Measurements from ENCODE around the gene HLA-DMA.

The HLA-DMA gene

GRCh38 chr6:32952817-32953739 is at the start of gene HLA-DMA:
Gene HLA-DMA, minus strand, starts transcription at chr6:32953097. Its CDS starts 61 bp downstream, at chr6:32953036.
- TF ChIP-seq CEBPB (IDR thresholded peaks at IDR 0.05) (no peak), FOXM1 (IDR thresholded peaks at IDR 0.05; ENCODE audit: borderline replicate concordance, low read depth) (no peak), TEAD4 (IDR thresholded peaks at IDR 0.05) (peak; percentile 53; the same call in 1 of the 2 replicates), CREB1 (IDR thresholded peaks at IDR 0.05; ENCODE audit: low read depth) (peak; percentile 91), RAD21 (IDR thresholded peaks at IDR 0.05; ENCODE audit: low read depth) (peak; percentile 43; the same call in 1 of the 2 replicates)

DNA sequence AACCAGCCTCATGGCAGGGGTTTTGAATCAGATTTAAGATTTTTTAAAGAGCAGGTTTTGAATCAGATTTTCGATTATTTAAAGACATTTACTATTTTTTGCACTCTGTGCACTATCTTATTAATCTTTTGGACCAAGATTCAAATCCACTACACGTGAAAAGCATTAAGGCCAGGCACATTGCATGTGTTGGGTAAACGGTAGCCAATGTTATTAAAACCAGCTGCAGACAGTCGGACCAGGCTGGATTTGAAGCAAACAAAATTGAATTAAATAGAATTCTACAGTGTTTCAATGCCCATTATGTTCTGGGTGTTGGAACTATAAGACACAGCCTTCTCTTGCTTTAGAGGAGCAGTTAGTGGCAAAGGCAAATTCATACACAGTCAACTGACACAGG is 48.8 kb upstream of the HLA-DMA start:
- TF ChIP-seq MAX (IDR thresholded peaks at IDR 0.05), result no peak
- TF ChIP-seq YY1 (IDR thresholded peaks at IDR 0.05; ENCODE audit: low read depth), result no peak
- TF ChIP-seq, protein P1, sequence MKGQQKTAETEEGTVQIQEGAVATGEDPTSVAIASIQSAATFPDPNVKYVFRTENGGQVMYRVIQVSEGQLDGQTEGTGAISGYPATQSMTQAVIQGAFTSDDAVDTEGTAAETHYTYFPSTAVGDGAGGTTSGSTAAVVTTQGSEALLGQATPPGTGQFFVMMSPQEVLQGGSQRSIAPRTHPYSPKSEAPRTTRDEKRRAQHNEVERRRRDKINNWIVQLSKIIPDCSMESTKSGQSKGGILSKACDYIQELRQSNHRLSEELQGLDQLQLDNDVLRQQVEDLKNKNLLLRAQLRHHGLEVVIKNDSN (IDR thresholded peaks at IDR 0.05), result no peak
- no peak for TF ChIP-seq EGR1 (IDR thresholded peaks at IDR 0.05)
- no peak for TF ChIP-seq NFIC (IDR thresholded peaks at IDR 0.05)
- no peak for TF ChIP-seq TEAD4 (IDR thresholded peaks at IDR 0.05)
- no peak for TF ChIP-seq TAF1 (IDR thresholded peaks at IDR 0.05; ENCODE audit: low read depth)
- TF ChIP-seq ZBTB7A (IDR thresholded peaks at IDR 0.05; ENCODE audit: low read depth), result no peak
- TF ChIP-seq, protein P2, sequence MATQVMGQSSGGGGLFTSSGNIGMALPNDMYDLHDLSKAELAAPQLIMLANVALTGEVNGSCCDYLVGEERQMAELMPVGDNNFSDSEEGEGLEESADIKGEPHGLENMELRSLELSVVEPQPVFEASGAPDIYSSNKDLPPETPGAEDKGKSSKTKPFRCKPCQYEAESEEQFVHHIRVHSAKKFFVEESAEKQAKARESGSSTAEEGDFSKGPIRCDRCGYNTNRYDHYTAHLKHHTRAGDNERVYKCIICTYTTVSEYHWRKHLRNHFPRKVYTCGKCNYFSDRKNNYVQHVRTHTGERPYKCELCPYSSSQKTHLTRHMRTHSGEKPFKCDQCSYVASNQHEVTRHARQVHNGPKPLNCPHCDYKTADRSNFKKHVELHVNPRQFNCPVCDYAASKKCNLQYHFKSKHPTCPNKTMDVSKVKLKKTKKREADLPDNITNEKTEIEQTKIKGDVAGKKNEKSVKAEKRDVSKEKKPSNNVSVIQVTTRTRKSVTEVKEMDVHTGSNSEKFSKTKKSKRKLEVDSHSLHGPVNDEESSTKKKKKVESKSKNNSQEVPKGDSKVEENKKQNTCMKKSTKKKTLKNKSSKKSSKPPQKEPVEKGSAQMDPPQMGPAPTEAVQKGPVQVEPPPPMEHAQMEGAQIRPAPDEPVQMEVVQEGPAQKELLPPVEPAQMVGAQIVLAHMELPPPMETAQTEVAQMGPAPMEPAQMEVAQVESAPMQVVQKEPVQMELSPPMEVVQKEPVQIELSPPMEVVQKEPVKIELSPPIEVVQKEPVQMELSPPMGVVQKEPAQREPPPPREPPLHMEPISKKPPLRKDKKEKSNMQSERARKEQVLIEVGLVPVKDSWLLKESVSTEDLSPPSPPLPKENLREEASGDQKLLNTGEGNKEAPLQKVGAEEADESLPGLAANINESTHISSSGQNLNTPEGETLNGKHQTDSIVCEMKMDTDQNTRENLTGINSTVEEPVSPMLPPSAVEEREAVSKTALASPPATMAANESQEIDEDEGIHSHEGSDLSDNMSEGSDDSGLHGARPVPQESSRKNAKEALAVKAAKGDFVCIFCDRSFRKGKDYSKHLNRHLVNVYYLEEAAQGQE (IDR thresholded peaks at IDR 0.05; ENCODE audit: low read depth), result no peak
- no peak for TF ChIP-seq RAD21 (IDR thresholded peaks at IDR 0.05; ENCODE audit: low read depth)
- no peak for TF ChIP-seq CEBPB (IDR thresholded peaks at IDR 0.05)
- TF ChIP-seq FOXM1 (IDR thresholded peaks at IDR 0.05; ENCODE audit: borderline replicate concordance, low read depth), result no peak
- no peak for TF ChIP-seq TCF12 (IDR thresholded peaks at IDR 0.05; ENCODE audit: low read depth)
- no peak for TF ChIP-seq EP300 (IDR thresholded peaks at IDR 0.05; ENCODE audit: borderline replicate concordance)
- TF ChIP-seq CREB1 (IDR thresholded peaks at IDR 0.05; ENCODE audit: low read depth), result no peak

DNA sequence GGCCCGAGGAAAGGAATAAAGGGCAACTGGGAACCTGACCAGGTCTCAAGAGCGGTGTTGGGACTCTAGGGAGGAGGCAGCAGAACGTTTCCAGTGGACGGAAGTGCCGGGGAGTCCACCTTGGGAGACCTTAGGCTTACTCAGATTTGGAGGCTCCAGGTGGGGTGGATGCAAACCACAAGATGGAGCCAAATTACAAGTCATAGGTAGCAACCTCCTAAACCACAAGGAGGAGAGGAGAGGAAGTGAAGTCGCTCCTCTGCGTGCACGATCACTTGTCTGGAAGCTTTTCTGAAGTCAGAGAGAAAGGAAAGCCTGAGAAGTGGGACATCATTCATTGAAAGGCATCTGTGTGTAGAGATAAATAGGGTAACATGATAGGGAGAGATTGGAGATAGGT is 47.2 kb upstream of the HLA-DMA start:
- TF ChIP-seq RAD21 (IDR thresholded peaks at IDR 0.05; ENCODE audit: low read depth), result peak; percentile 50
- TF ChIP-seq, protein P1 (IDR thresholded peaks at IDR 0.05), result no peak

DNA sequence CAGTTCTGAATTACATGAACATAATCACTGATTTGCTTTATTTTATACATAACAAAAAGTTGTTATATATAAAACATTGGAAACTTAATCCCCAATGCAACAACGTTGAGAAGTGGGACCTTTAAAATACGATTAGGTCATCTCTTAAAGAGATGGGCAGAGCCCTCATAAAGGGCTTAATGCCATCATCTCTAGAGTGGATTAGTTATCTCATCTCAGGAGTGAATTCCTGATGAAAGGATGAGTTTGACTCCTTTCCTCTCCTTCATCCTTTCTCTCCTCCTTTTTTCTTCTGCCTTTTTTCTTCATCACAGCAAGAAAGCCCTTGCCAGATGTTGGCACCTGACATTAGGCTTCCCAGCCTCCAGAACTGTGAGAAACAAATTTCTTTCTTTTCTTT is 42.6 kb upstream of the HLA-DMA start:
- no peak for TF ChIP-seq FOXM1 (IDR thresholded peaks at IDR 0.05; ENCODE audit: borderline replicate concordance, low read depth)
- no peak for TF ChIP-seq NFIC (IDR thresholded peaks at IDR 0.05)

- TF ChIP-seq, protein P1 (IDR thresholded peaks at IDR 0.05), result no peak
- TF ChIP-seq CREB1 (IDR thresholded peaks at IDR 0.05; ENCODE audit: low read depth) (no peak), RAD21 (IDR thresholded peaks at IDR 0.05; ENCODE audit: low read depth) (no peak), EGR1 (IDR thresholded peaks at IDR 0.05) (no peak)
Observed at GRCh38 chr6:32993363-32993973, 40.6 kb upstream of the HLA-DMA start.

GRCh38 chr6:32991972-32992371 is 39.1 kb upstream of the HLA-DMA start:
- TF ChIP-seq ZBTB7A (IDR thresholded peaks at IDR 0.05; ENCODE audit: low read depth) (no peak), RAD21 (IDR thresholded peaks at IDR 0.05; ENCODE audit: low read depth) (no peak), FOXM1 (IDR thresholded peaks at IDR 0.05; ENCODE audit: borderline replicate concordance, low read depth) (no peak), CREB1 (IDR thresholded peaks at IDR 0.05; ENCODE audit: low read depth) (no peak), TEAD4 (IDR thresholded peaks at IDR 0.05) (no peak), EP300 (IDR thresholded peaks at IDR 0.05; ENCODE audit: borderline replicate concordance) (no peak), EGR1 (IDR thresholded peaks at IDR 0.05) (no peak), TCF12 (IDR thresholded peaks at IDR 0.05; ENCODE audit: low read depth) (no peak)
- TF ChIP-seq, protein P2 (IDR thresholded peaks at IDR 0.05; ENCODE audit: low read depth), result no peak

Data from Ishikawa (cell line).